B cell (primary cell): Measurements from ENCODE around the gene NMT1. TPM values are rescaled to one million over a fixed set of nuclear protein-coding genes. Genes with fewer than 3 reads are reported as not detected.

Experiments
- ATAC-seq: fragments of 200-7000 bp; cut with Tn5 transposase; one replicate; pipeline ENCODE4 v1.10.0; 2021; ENCODE audit warnings: low read depth, mild to moderate bottlenecking, moderate number of reproducible peaks, moderate library complexity
- CTCF ChIA-PET: fragments of 350-600 bp; sonication (Branson Sonifier 250); formaldehyde crosslinking; loops from one replicate; lab custom pipeline; 2021; ENCODE audit warnings: antibody characterized with exemption, inconsistent platforms; lab: Charles Lee
- POLR2A ChIA-PET: fragments of 350-600 bp; sonication (Branson Sonifier 250); formaldehyde crosslinking; loops from one replicate; lab custom pipeline; 2021; ENCODE audit warnings: antibody characterized with exemption; lab: Charles Lee
- DNase-seq: peaks from one replicate; pipeline ENCODE4 v3.0.0; 2013
- H2AFZ ChIP-seq: 2 replicates; pipeline ENCODE4 v1.6.1; 2012; ENCODE audit warnings: mild to moderate bottlenecking, low read depth, low read length; ENCODE audit not compliant: insufficient read depth, poor library complexity, severe bottlenecking
- H3K27ac ChIP-seq, 2 donors: 1 replicate in 1 of 2; 2 replicates in 1 of 2; pipeline ENCODE4 v1.5.1; 2012 to 2013; ENCODE audit warnings: low read length in 2 of 2, mild to moderate bottlenecking in 2 of 2, moderate library complexity in 1 of 2
- H3K27me3 ChIP-seq, 4 experiments: fragments of 200-600 bp in 1 of 4; sonication (generic) in 1 of 4; replicated peaks in 1 of 4; 1 replicate in 2 of 4; 2 replicates in 2 of 4; pipeline versions ENCODE4 v1.6.1 to v1.7.0; 2013 to 2016; ENCODE audit warnings: low read length in 3 of 4, mild to moderate bottlenecking in 2 of 4, mixed read lengths in 1 of 4, moderate library complexity in 1 of 4; ENCODE audit not compliant: insufficient read depth in 4 of 4, control insufficient read depth in 3 of 4; ENCODE audit errors: control extremely low read depth in 1 of 4
- H3K36me3 ChIP-seq, 2 experiments: replicated peaks in 1 of 2; 1 replicate in 1 of 2; 2 replicates in 1 of 2; pipeline versions ENCODE4 v1.6.1 to v1.7.1; 2013; ENCODE audit warnings: low read length in 1 of 2; ENCODE audit not compliant: insufficient read depth in 2 of 2, control insufficient read depth in 1 of 2; ENCODE audit errors: control extremely low read depth in 1 of 2, extremely low read depth in 1 of 2
- H3K4me1 ChIP-seq, 2 donors: fragments of 200-600 bp in 1 of 2; sonication (generic) in 1 of 2; 1 replicate in 1 of 2; 2 replicates in 1 of 2; pipeline versions ENCODE4 v1.5.1 to v1.6.1; 2013 to 2017; ENCODE audit warnings: low read length in 2 of 2; ENCODE audit not compliant: control insufficient read depth in 2 of 2, insufficient read depth in 2 of 2
- H3K4me2 ChIP-seq: replicated peaks from 2 replicates; pipeline ENCODE3; 2012; ENCODE audit warnings: mild to moderate bottlenecking, low read depth, low read length; ENCODE audit not compliant: poor library complexity, severe bottlenecking
- H3K4me3 ChIP-seq, 5 experiments: fragments of 200-600 bp in 1 of 5; sonication (generic) in 1 of 5; 1 replicate in 3 of 5; 2 replicates in 2 of 5; pipeline versions ENCODE4 v1.5.1 to v1.7.0; 2011 to 2016; ENCODE audit warnings: low read length in 4 of 5, mild to moderate bottlenecking in 4 of 5, low read depth in 2 of 5, control low read depth in 1 of 5, moderate library complexity in 1 of 5; ENCODE audit not compliant: insufficient read depth in 1 of 5; ENCODE audit errors: control extremely low read depth in 1 of 5, extremely low read depth in 1 of 5
- H3K79me2 ChIP-seq: fragments of 200-600 bp; sonication (generic); one replicate; pipeline ENCODE4 v1.6.0; 2016; ENCODE audit warnings: low read length; ENCODE audit not compliant: control insufficient read depth, insufficient read depth
- H3K9ac ChIP-seq: fragments of 200-600 bp; sonication (generic); 2 replicates; pipeline ENCODE4 v1.6.1; 2017; ENCODE audit warnings: mild to moderate bottlenecking, low read length, moderate library complexity
- H3K9me3 ChIP-seq, 3 donors: one replicate each; pipeline versions ENCODE4 v1.6.1 to v1.7.1; 2013; ENCODE audit warnings: low read length in 2 of 3; ENCODE audit not compliant: control insufficient read depth in 2 of 3, insufficient read depth in 1 of 3; ENCODE audit errors: control extremely low read depth in 1 of 3
- H4K20me1 ChIP-seq: 2 replicates; pipeline ENCODE4 v1.6.0; 2012; ENCODE audit warnings: mild to moderate bottlenecking, low read length; ENCODE audit not compliant: insufficient read depth, control insufficient read depth, poor library complexity, severe bottlenecking
- H3K27ac Mint-ChIP-seq: one replicate; pipeline ENCODE4 v1.8.0; 2021; ENCODE audit warnings: mixed read lengths
- H3K27me3 Mint-ChIP-seq: one replicate; pipeline ENCODE4 v1.8.0; 2021; ENCODE audit warnings: mixed read lengths
- H3K4me1 Mint-ChIP-seq: one replicate; pipeline ENCODE4 v1.8.0; 2021; ENCODE audit warnings: mixed read lengths
- H3K4me3 Mint-ChIP-seq: one replicate; pipeline ENCODE4 v1.8.0; 2021; ENCODE audit warnings: mixed read lengths
- H3K9me3 Mint-ChIP-seq: one replicate; pipeline ENCODE4 v1.8.0; 2022; ENCODE audit warnings: mixed read lengths; ENCODE audit not compliant: insufficient read depth
- EZH2 ChIP-seq: IDR thresholded peaks from 2 replicates; pipeline ENCODE4 v1.6.1; 2012; ENCODE audit warnings: borderline replicate concordance, low read depth, mild to moderate bottlenecking, moderate library complexity, low read length; ENCODE audit not compliant: insufficient read depth, poor library complexity, severe bottlenecking
- WGBS: methylation state at CpG from one replicate; pipeline ENCODE4 v1.1.5; 2013; ENCODE audit warnings: missing lambda C conversion rate; ENCODE audit not compliant: insufficient coverage; 5-methylcytosine and 5-hydroxymethylcytosine counted together
- intact Hi-C: fragments of 100-400 bp; cut with micrococcal nuclease; formaldehyde crosslinking; loops from one replicate; pipeline ENCODE4 v1.10.0; 2022
- polyA plus RNA-seq: library from polyadenylated mRNA; depleted of rRNA; stranded (reverse); fragments of >200 nt; gene quantifications from 2 replicates; pipeline ENCODE4 v1.2.3, GENCODE V29; 2012
- total RNA-seq, 2 donors: library from RNA; stranded (reverse); fragments of 120-200 nt in 1 of 2; gene quantifications; 1 replicate in 1 of 2; 2 replicates in 1 of 2; pipeline versions ENCODE4 v1.2.3 to v1.2.4, GENCODE V29; 2013 to 2022
- TF ChIP-seq, protein P1 (sequence below): fragments of 200-600 bp; IDR thresholded peaks from one replicate; pipeline ENCODE4 v1.8.0; 2022; ENCODE audit warnings: antibody characterized with exemption, mild to moderate bottlenecking

NMT1 gene
- total and polyA plus RNA-seq, 2 donors (not counting 1 experiment from before 2014, with no cell fraction given), result 30.1 to 134 TPM

DNA sequence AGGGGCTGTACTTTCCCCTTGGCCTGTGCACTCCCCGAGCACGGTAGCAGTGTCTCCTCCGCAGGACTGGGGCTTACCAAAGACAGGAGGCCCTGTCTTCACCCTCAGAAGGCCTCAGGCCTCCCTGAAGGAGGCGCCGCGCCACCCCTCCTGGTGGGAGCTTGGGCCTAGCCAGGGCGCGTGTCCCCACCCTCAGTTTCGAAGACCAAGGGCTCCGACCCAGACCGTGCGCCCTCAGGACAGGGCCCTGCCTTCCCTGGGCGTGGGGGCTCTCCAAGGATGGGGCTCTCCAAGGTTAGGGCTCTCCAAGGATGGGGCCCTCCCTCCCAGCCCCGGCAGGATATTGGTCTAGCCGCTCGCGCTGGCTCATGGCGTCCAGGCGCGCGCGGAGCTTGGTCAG lies 59.4 kb downstream of the NMT1 start:
- Histone ChIP-seq H3K27me3 (peaks cover 0 to 7% (median 0%) of the 10 kb centered on the region in 4 experiments), H3K4me2 (no peak overlapping the region), H3K4me3 (no peak overlapping the region), H3K4me1 (no peaks in the 10 kb centered on the region), H3K79me2 (no peaks in the 10 kb centered on the region), H4K20me1 (no peaks in the 10 kb centered on the region), H3K36me3 (no peaks in the 10 kb centered on the region), H3K9ac (no peak overlapping the region), H3K9me3 (no peaks in the 10 kb centered on the region), H2AFZ (no peak overlapping the region), H3K27ac (no peak overlapping the region)
- Mint-ChIP-seq H3K4me1 (no peaks in the 10 kb centered on the region), H3K27ac (no peak overlapping the region), H3K27me3 (peaks cover 5% of the 10 kb centered on the region), H3K9me3 (no peaks in the 10 kb centered on the region), H3K4me3 (no peak overlapping the region)
- POLR2A ChIA-PET, result no interaction called here
- ATAC-seq (no peak), DNase-seq (no peak)
- 74% methylated on average over 22 of the region's 22 CpGs for WGBS
- CTCF ChIA-PET, result no interaction called here
- intact Hi-C loops, result no loop called here
- TF ChIP-seq, protein P1, sequence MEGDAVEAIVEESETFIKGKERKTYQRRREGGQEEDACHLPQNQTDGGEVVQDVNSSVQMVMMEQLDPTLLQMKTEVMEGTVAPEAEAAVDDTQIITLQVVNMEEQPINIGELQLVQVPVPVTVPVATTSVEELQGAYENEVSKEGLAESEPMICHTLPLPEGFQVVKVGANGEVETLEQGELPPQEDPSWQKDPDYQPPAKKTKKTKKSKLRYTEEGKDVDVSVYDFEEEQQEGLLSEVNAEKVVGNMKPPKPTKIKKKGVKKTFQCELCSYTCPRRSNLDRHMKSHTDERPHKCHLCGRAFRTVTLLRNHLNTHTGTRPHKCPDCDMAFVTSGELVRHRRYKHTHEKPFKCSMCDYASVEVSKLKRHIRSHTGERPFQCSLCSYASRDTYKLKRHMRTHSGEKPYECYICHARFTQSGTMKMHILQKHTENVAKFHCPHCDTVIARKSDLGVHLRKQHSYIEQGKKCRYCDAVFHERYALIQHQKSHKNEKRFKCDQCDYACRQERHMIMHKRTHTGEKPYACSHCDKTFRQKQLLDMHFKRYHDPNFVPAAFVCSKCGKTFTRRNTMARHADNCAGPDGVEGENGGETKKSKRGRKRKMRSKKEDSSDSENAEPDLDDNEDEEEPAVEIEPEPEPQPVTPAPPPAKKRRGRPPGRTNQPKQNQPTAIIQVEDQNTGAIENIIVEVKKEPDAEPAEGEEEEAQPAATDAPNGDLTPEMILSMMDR, result no peak
- no peak for TF ChIP-seq EZH2

- H3K27me3 ChIP-seq, result peaks cover 0 to 7% (median 0%) of the 10 kb centered on the region in 4 experiments
- no peaks in the 10 kb centered on the region for H3K79me2 ChIP-seq
- no peaks in the 10 kb centered on the region for H4K20me1 ChIP-seq
- ATAC-seq (no peak), DNase-seq (no peak)
- no peaks in the 10 kb centered on the region for H3K9me3 Mint-ChIP-seq
- H3K4me3 ChIP-seq, result no peak overlapping the region
- TF ChIP-seq, protein P1, result no peak
- no peak for TF ChIP-seq EZH2
- no peak overlapping the region for H3K27ac Mint-ChIP-seq
- H3K9ac ChIP-seq, result no peak overlapping the region
- H3K4me2 ChIP-seq, result no peak overlapping the region
- POLR2A ChIA-PET, result no interaction called here
- no peaks in the 10 kb centered on the region for H3K4me1 ChIP-seq
- intact Hi-C loops, result no loop called here
- no peaks in the 10 kb centered on the region for H3K9me3 ChIP-seq
- WGBS, result 33% methylated on average over 45 of the region's 45 CpGs
- CTCF ChIA-PET, result no interaction called here
- H3K27me3 Mint-ChIP-seq, result peaks cover 5% of the 10 kb centered on the region
- H3K36me3 ChIP-seq, result no peaks in the 10 kb centered on the region
- H2AFZ ChIP-seq, result no peak overlapping the region
- no peaks in the 10 kb centered on the region for H3K4me1 Mint-ChIP-seq
- H3K4me3 Mint-ChIP-seq, result no peak overlapping the region
- no peak overlapping the region for H3K27ac ChIP-seq
Measured at GRCh38 chr17:45121055-45121454, 59.9 kb downstream of the NMT1 start.
